ENCODE measurements around the gene KANK3.
"Not testable (repeated sequence)": the region's sequence is repeated elsewhere in the genome, so short reads cannot be mapped to it uniquely, and the experiment has no call there.

Gene KANK3

GRCh38 chr19:8342684-8343482 is at the start of gene KANK3:
TSS of gene KANK3 (minus strand) at chr19:8343262. CDS start at chr19:8337828, 5,434 bp downstream.
- DNase-seq (ENCODE audit: low read depth), result peak; percentile 83

GRCh38 chr19:8392017-8392591 is 49.0 kb upstream of the KANK3 start:
- DNase-seq (ENCODE audit: low read depth), result no peak

- no peak for DNase-seq (ENCODE audit: low read depth)
Observed at GRCh38 chr19:8391198-8392016, 48.3 kb upstream of the KANK3 start.

GRCh38 chr19:8390617-8390981 is 47.5 kb upstream of the KANK3 start:
- peak; percentile 87 for DNase-seq (ENCODE audit: low read depth)

- DNase-seq (ENCODE audit: low read depth), result peak; percentile 100
Observed at GRCh38 chr19:8389891-8390616, 47.0 kb upstream of the KANK3 start, which contains the start of gene RAB11B. TSS of gene RAB11B (plus strand) at chr19:8390360. CDS start at chr19:8390417, 57 bp downstream.

- DNase-seq (ENCODE audit: low read depth), result no peak
Observed at GRCh38 chr19:8388612-8388958, 45.5 kb upstream of the KANK3 start.

- no peak for DNase-seq (ENCODE audit: low read depth)
Observed at GRCh38 chr19:8387688-8388611, 44.9 kb upstream of the KANK3 start.

GRCh38 chr19:8386990-8387389 is 43.9 kb upstream of the KANK3 start:
- DNase-seq (ENCODE audit: low read depth), result no peak

GRCh38 chr19:8386419-8386818 is 43.4 kb upstream of the KANK3 start:
- not testable (repeated sequence) for DNase-seq (ENCODE audit: low read depth)

GRCh38 chr19:8385566-8385965 is 42.5 kb upstream of the KANK3 start:
- not testable (repeated sequence) for DNase-seq (ENCODE audit: low read depth)

- DNase-seq (ENCODE audit: low read depth), result not testable (repeated sequence)
Observed at GRCh38 chr19:8385103-8385502, 42.0 kb upstream of the KANK3 start.

GRCh38 chr19:8384569-8384968 is 41.5 kb upstream of the KANK3 start:
- not testable (repeated sequence) for DNase-seq (ENCODE audit: low read depth)

- DNase-seq (ENCODE audit: low read depth), result not testable (repeated sequence)
Observed at GRCh38 chr19:8379156-8379891, 36.3 kb upstream of the KANK3 start.

- DNase-seq (ENCODE audit: low read depth), result no peak
Observed at GRCh38 chr19:8377598-8377997, 34.5 kb upstream of the KANK3 start.

GRCh38 chr19:8376373-8376974 is 33.4 kb upstream of the KANK3 start:
- not testable (repeated sequence) for DNase-seq (ENCODE audit: low read depth)

GRCh38 chr19:8375766-8376165 is 32.7 kb upstream of the KANK3 start:
- not testable (repeated sequence) for DNase-seq (ENCODE audit: low read depth)

GRCh38 chr19:8373867-8374813 is 31.1 kb upstream of the KANK3 start:
- DNase-seq (ENCODE audit: low read depth), result no peak

- no peak for DNase-seq (ENCODE audit: low read depth)
Observed at GRCh38 chr19:8371011-8371804, 28.1 kb upstream of the KANK3 start.

All from fibroblast of the conjunctiva (primary cell).